Measurements from ENCODE around the gene DSCAM.

Gene DSCAM

DNA sequence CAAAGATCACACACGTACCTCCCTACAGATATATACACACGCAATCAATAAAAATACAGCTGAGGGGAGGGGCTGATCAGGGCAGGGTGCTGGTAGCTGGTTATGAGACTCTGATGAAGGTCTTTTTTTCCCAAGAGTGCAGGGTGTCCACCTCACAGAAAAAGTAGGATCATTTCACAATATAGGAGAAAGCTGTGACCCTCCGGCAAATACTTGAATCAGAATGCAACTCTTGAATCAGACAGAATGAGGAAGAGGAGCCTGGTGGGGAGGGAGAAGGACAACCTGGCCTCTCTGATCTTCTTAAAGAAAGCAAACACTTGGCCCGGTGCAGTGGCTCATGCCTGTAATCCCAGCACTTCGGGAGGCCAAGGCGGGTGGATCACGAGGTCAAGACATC, 710.4 kb downstream of the DSCAM start:
- no peaks in the 10 kb centered on the region for H3K27me3 ChIP-seq (ENCODE audit: insufficient read depth, poor library complexity, severe bottlenecking)
- DNase-seq (ENCODE audit: low read depth in 1 of 2, low spot score in 1 of 2), result no peak
- TF ChIP-seq, protein P1, sequence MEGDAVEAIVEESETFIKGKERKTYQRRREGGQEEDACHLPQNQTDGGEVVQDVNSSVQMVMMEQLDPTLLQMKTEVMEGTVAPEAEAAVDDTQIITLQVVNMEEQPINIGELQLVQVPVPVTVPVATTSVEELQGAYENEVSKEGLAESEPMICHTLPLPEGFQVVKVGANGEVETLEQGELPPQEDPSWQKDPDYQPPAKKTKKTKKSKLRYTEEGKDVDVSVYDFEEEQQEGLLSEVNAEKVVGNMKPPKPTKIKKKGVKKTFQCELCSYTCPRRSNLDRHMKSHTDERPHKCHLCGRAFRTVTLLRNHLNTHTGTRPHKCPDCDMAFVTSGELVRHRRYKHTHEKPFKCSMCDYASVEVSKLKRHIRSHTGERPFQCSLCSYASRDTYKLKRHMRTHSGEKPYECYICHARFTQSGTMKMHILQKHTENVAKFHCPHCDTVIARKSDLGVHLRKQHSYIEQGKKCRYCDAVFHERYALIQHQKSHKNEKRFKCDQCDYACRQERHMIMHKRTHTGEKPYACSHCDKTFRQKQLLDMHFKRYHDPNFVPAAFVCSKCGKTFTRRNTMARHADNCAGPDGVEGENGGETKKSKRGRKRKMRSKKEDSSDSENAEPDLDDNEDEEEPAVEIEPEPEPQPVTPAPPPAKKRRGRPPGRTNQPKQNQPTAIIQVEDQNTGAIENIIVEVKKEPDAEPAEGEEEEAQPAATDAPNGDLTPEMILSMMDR (IDR thresholded peaks at IDR 0.05; ENCODE audit: insufficient read depth, low read length), result no peak
- TF ChIP-seq SPI1 (IDR thresholded peaks at IDR 0.05; ENCODE audit: borderline replicate concordance, low read depth), result no peak
- TF ChIP-seq POLR2AphosphoS5 (IDR thresholded peaks at IDR 0.05; ENCODE audit: low read depth), result no peak
- no peak for TF ChIP-seq REST (IDR thresholded peaks at IDR 0.05; ENCODE audit: insufficient replicate concordance, low read depth)
- TF ChIP-seq GABPA (IDR thresholded peaks at IDR 0.05; ENCODE audit: low read depth), result no peak
- no peak overlapping the region for H3K4me3 ChIP-seq (replicated peaks; ENCODE audit: insufficient read depth, low read length)
- no peak overlapping the region for H3K27ac ChIP-seq (replicated peaks)

DNA sequence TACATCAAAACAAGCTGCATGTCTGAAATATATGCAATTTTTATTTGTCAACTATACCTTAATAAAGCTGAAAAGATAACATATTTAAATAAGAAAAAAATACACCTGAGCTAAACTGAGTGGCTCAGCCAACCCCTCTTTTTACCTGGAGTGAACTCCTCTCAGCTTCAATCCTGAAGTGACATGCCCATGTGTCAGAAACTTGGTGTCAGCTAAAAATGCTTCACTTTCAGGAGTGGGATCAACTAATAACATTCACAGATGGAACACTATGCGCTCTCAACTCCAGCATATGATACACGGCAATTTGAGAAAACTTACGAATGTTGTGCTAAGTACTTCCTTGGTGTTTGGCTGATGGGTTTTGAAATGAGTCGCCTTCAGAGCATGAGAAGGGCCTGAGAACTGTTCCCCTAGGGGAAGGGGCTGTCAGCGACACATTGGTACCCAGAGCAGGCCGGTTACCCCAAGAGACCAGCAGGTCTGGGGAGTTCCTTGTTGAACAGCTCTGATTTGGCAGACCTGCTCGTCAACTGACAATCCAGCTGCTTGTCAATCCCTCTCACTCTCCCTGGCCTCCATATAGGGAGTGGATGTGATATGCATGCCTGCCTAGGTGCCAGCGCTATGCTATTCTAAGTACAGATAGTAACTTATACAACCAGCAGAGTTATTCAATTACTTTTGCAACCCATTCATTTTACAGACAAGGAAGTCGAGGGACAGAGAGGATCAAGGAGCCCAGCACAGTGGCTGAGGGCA, 712.0 kb downstream of the DSCAM start:
- no peak for TF ChIP-seq SPI1 (IDR thresholded peaks at IDR 0.05; ENCODE audit: borderline replicate concordance, low read depth)
- TF ChIP-seq GABPA (IDR thresholded peaks at IDR 0.05; ENCODE audit: low read depth), result no peak
- TF ChIP-seq, protein P1 (IDR thresholded peaks at IDR 0.05; ENCODE audit: insufficient read depth, low read length), result no peak
- no peak for TF ChIP-seq POLR2AphosphoS5 (IDR thresholded peaks at IDR 0.05; ENCODE audit: low read depth)
- no peak overlapping the region for H3K27ac ChIP-seq (replicated peaks)
- H3K4me3 ChIP-seq (replicated peaks; ENCODE audit: insufficient read depth, low read length), result no peak overlapping the region
- H3K27me3 ChIP-seq (ENCODE audit: insufficient read depth, poor library complexity, severe bottlenecking), result no peaks in the 10 kb centered on the region
- no peak for DNase-seq (ENCODE audit: low read depth in 1 of 2, low spot score in 1 of 2)

DNA sequence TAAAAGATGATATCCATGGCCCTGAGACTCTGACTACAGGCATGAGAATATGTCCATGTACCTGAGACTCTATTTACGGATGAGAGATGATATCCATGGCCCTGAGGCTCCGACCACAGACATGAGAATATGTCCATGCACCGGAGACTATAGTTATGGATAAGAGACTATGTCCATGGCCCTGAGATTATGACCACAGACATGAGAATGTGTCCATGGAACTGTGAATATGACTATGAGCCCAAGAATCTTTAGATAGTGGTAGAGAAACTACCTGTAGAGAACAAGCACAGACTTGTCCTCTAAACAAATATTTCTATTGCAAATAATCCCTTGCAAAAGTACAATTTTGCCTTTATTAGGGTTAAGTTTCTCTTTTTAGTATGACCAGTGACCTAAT, 716.5 kb downstream of the DSCAM start:
- no peak overlapping the region for H3K4me3 ChIP-seq (replicated peaks; ENCODE audit: insufficient read depth, low read length)
- H3K27ac ChIP-seq (replicated peaks), result no peak overlapping the region
- TF ChIP-seq, protein P1 (IDR thresholded peaks at IDR 0.05; ENCODE audit: insufficient read depth, low read length), result no peak
- TF ChIP-seq POLR2AphosphoS5 (IDR thresholded peaks at IDR 0.05; ENCODE audit: low read depth), result no peak
- TF ChIP-seq REST (IDR thresholded peaks at IDR 0.05; ENCODE audit: insufficient replicate concordance, low read depth), result no peak
- TF ChIP-seq SPI1 (IDR thresholded peaks at IDR 0.05; ENCODE audit: borderline replicate concordance, low read depth), result no peak
- no peak for TF ChIP-seq GABPA (IDR thresholded peaks at IDR 0.05; ENCODE audit: low read depth)
- H3K27me3 ChIP-seq (ENCODE audit: insufficient read depth, poor library complexity, severe bottlenecking), result no peaks in the 10 kb centered on the region
- DNase-seq (ENCODE audit: low read depth in 1 of 2, low spot score in 1 of 2), result no peak
